ENCODE measurements around the gene TMEM156. TPM values are rescaled to one million over a fixed set of nuclear protein-coding genes. Genes with fewer than 3 reads are reported as not detected.

TMEM156 gene
- total RNA-seq, 1 donor, result not detected

DNA sequence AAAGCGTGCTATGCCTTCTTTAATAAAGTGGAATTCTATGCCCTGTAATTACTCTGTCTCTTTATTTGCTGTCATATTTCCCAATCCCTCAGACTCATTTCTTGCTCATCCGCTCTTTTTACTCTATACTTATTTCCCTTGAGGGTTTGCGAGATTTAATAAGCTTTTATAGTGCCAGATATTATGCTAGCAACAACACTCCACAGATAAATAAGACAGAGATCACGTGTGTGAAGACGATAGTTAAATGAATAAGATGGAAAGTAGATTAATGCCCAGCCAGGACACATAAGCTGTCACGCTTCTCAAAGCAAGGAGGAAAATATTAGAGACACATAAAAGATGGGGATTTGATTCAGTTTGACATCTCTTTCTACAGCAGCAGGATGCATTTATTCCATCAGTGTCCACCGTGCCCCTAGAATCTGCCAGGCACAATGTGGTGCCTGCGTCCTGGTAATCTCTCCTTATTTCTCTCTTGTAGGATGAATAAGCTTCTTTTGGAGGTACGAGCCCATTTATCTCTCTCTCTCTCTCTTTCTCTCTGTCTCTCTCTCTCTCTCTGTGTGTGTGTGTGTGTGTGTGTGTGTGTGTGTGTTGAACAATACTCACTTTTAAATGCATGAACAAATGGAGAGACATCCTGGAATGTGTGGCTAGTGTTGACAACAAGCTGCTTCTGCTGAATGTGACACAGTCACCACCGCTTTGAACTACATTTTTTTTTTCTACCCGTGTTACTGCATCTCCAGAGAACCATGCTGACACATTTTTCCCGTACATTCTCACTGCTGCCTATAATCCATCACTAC is 48.2 kb downstream of the TMEM156 start:
- Histone ChIP-seq H3K9me3 (ENCODE audit: low read depth, low read length) (no peaks in the 10 kb centered on the region), H3K36me3 (ENCODE audit: insufficient read depth, low read length) (no peaks in the 10 kb centered on the region), H3K27ac (ENCODE audit: low read depth, low read length) (peak overlapping the region; percentile 74), H3K4me1 (ENCODE audit: insufficient read depth, low read length) (peaks cover 53% of the 10 kb centered on the region), H2AFZ (ENCODE audit: low read length) (peak overlapping the region; percentile 53), H3K4me3 (ENCODE audit: insufficient read depth, low read length) (peak overlapping the region; percentile 34), H3K27me3 (ENCODE audit: insufficient read depth, low read length) (no peaks in the 10 kb centered on the region), H3K79me2 (ENCODE audit: insufficient read depth, low read length) (no peaks in the 10 kb centered on the region), H4K20me1 (ENCODE audit: insufficient read depth, low read length) (no peaks in the 10 kb centered on the region), H3K4me2 (ENCODE audit: insufficient read depth, low read length) (peak overlapping the region; percentile 65)
- TF ChIP-seq, protein P1, sequence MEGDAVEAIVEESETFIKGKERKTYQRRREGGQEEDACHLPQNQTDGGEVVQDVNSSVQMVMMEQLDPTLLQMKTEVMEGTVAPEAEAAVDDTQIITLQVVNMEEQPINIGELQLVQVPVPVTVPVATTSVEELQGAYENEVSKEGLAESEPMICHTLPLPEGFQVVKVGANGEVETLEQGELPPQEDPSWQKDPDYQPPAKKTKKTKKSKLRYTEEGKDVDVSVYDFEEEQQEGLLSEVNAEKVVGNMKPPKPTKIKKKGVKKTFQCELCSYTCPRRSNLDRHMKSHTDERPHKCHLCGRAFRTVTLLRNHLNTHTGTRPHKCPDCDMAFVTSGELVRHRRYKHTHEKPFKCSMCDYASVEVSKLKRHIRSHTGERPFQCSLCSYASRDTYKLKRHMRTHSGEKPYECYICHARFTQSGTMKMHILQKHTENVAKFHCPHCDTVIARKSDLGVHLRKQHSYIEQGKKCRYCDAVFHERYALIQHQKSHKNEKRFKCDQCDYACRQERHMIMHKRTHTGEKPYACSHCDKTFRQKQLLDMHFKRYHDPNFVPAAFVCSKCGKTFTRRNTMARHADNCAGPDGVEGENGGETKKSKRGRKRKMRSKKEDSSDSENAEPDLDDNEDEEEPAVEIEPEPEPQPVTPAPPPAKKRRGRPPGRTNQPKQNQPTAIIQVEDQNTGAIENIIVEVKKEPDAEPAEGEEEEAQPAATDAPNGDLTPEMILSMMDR (IDR thresholded peaks at IDR 0.05; ENCODE audit: extremely low read depth, low read depth, low read length), result no peak
- DNase-seq (ENCODE audit: insufficient read length, low spot score, missing footprints), result no peak

DNA sequence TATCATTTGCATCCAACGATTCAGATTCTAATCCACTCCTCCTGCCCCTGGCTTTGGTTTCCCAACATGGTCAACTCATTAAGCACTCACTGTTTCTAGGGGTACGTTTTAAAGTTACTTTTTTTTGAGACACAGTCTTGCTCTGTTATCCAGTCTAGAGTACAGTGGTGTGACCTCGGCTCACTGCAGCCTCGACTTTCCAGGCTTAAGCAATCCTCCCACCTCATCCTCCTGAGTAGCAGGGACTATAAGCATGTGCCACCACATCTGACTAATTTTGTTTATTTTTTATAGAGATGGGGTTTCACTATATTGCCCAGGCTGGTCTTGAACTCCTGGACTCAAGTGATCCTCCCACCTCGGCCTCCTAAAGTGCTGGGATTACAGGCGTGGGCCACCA is 48.9 kb downstream of the TMEM156 start:
- H3K79me2 ChIP-seq (ENCODE audit: insufficient read depth, low read length), result no peaks in the 10 kb centered on the region
- no peak overlapping the region for H2AFZ ChIP-seq (ENCODE audit: low read length)
- H3K4me1 ChIP-seq (ENCODE audit: insufficient read depth, low read length), result peaks cover 53% of the 10 kb centered on the region
- no peaks in the 10 kb centered on the region for H3K27me3 ChIP-seq (ENCODE audit: insufficient read depth, low read length)
- DNase-seq (ENCODE audit: insufficient read length, low spot score, missing footprints), result no peak
- H4K20me1 ChIP-seq (ENCODE audit: insufficient read depth, low read length), result no peaks in the 10 kb centered on the region
- H3K4me2 ChIP-seq (ENCODE audit: insufficient read depth, low read length), result peak overlapping the region; percentile 47
- peak overlapping the region; percentile 74 for H3K27ac ChIP-seq (ENCODE audit: low read depth, low read length)
- TF ChIP-seq, protein P1 (IDR thresholded peaks at IDR 0.05; ENCODE audit: extremely low read depth, low read depth, low read length), result no peak
- no peak overlapping the region for H3K4me3 ChIP-seq (ENCODE audit: insufficient read depth, low read length)
- no peaks in the 10 kb centered on the region for H3K9me3 ChIP-seq (ENCODE audit: low read depth, low read length)
- no peaks in the 10 kb centered on the region for H3K36me3 ChIP-seq (ENCODE audit: insufficient read depth, low read length)

DNA sequence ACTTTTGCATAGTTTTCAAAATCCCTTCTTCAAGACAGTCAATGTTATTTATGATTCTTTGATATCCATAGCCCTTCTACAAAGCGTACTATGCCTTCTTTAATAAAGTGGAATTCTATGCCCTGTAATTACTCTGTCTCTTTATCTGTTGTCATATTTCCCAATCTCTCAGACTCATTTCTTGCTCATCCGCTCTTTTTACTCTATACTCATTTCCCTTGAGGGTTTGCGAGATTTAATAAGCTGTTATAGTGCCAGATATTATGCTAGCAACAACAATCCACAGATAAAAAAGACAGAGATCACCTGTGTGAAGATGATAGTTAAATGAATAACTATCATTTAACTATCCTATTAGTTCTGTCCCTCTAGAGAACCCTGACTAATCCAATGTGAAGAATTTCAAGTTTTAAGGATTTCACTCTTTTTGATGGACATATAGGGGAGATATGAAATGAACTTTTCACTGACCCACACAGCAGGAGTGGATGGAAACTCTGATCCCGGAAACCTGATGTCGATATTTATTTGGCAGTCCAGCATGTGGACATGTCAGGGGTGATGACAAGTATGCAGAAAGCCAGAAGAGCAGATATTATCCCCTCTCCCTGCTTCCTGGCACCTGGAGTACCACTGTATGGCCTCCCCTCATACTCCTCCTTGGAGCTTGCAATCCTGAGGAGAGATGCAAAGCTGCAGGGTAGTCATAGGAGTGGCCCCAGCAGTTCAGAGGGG is 49.7 kb downstream of the TMEM156 start:
- Histone ChIP-seq H3K4me2 (ENCODE audit: insufficient read depth, low read length) (peak overlapping the region; percentile 47), H3K27me3 (ENCODE audit: insufficient read depth, low read length) (no peaks in the 10 kb centered on the region), H3K4me3 (ENCODE audit: insufficient read depth, low read length) (no peak overlapping the region), H2AFZ (ENCODE audit: low read length) (no peak overlapping the region), H3K4me1 (ENCODE audit: insufficient read depth, low read length) (peaks cover 53% of the 10 kb centered on the region), H3K27ac (ENCODE audit: low read depth, low read length) (peak overlapping the region; percentile 74), H3K9me3 (ENCODE audit: low read depth, low read length) (no peaks in the 10 kb centered on the region), H3K36me3 (ENCODE audit: insufficient read depth, low read length) (no peaks in the 10 kb centered on the region), H4K20me1 (ENCODE audit: insufficient read depth, low read length) (no peaks in the 10 kb centered on the region), H3K79me2 (ENCODE audit: insufficient read depth, low read length) (no peaks in the 10 kb centered on the region)
- TF ChIP-seq, protein P1 (IDR thresholded peaks at IDR 0.05; ENCODE audit: extremely low read depth, low read depth, low read length), result no peak
- no peak for DNase-seq (ENCODE audit: insufficient read length, low spot score, missing footprints)
